ENCODE results near the gene COL25A1.

- TF ChIP-seq CTCF (IDR thresholded peaks at IDR 0.05; ENCODE audit: low read depth, low read length) (no peak), MYC (IDR thresholded peaks at IDR 0.05; ENCODE audit: low read depth, low read length) (no peak)
These were observed 527.5 kb downstream of the COL25A1 start for GRCh38 chr4:108774809-108775530.

Data from NB4 (cell line).